ENCODE data around the gene KCNIP4.
"Not testable (repeated sequence)": the region's sequence is repeated elsewhere in the genome, so short reads cannot be mapped to it uniquely, and the experiment has no call there.

The KCNIP4 gene

DNA sequence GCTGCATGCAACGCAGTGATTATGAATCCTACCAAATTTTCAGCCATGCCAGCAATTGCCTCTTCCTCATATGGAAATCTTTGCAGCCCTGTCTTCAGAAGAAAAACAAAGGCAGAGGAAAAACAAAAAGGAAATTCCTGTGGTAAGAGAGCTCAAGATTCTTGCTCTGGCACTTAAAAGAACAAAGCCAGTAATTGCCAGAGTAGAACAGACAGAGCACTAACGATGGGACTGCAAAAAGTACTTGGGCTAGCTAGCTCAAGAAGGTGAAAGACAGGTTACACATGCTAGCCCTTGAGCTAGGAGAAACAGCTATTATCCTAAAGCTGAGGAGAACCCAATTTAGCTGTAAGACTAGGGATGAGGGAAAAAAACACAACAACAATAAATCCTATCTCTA lies 582.3 kb downstream of the KCNIP4 start:
- no peak for DNase-seq (ENCODE audit: low read depth in 2 of 2)

GRCh38 chr4:21363701-21364100 lies 584.9 kb downstream of the KCNIP4 start:
- DNase-seq (ENCODE audit: low read depth in 2 of 2) = no peak

DNA sequence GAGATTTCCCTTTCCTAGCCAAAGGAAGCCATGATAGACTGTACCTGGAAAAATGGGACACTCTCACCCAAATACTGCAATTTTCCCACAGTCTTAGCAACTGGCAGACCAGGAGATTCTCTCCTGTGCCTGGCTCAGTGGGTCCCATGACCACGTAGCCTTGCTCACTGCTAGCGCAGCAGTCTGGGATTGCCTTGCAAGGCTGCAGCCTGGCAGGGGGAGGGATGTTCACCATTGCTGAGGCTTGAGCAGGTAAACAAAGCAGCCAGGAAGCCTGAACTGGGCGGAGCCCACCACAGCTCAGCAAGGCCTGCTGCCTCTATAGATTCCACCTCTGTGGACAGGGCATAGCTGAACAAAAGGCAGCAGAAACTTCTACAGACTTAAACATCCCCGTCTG lies 596.2 kb downstream of the KCNIP4 start:
- not testable (repeated sequence) for DNase-seq (ENCODE audit: low read depth in 2 of 2)

- DNase-seq (ENCODE audit: low read depth in 2 of 2) = no peak
Measured at GRCh38 chr4:21347142-21347541, 601.4 kb downstream of the KCNIP4 start.

GRCh38 chr4:21327976-21328700 lies 620.4 kb downstream of the KCNIP4 start:
- DNase-seq (ENCODE audit: low read depth in 2 of 2) = no peak

DNA sequence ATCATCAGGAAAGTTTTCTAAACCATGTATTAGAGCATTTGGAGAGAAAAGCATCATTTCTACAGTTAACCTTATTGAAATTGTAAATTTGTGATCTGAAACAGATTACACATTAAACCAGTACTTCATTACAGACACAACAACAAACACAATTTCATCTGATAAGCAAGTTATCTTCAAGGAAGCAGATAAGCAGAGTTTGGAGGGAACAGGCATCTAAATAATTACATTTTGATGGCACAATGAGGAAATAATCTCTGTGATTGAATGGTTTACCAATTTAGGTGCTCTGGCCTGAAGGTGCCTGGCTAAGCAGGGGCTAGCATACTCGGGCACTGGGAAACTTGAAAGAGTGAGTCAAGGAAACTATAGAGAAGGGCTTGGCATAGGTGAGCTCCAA lies 628.5 kb downstream of the KCNIP4 start:
- no peak for DNase-seq (ENCODE audit: low read depth in 2 of 2)

DNA sequence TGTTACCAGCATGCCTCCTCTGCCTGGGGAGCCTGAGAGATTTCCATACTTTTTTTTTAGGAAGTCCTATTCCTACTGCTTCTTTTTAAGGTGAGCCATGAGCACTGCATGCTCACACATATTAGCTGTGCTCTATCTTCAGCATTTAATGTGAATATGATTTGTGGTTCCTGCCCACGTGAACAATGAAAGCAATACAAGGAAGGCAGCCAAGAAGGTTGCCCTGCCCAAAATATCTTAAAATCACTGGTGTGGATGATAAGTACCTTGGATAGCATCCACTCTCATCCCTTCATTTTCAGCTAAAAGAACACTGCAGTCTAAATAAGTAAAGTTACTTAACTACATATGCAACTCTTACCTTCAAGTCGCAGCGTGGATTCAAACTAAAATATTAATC lies 640.9 kb downstream of the KCNIP4 start:
- no peak for DNase-seq (ENCODE audit: low read depth in 2 of 2)

- no peak for DNase-seq (ENCODE audit: low read depth in 2 of 2)
Measured at GRCh38 chr4:21304540-21304887, 644.1 kb downstream of the KCNIP4 start.

DNA sequence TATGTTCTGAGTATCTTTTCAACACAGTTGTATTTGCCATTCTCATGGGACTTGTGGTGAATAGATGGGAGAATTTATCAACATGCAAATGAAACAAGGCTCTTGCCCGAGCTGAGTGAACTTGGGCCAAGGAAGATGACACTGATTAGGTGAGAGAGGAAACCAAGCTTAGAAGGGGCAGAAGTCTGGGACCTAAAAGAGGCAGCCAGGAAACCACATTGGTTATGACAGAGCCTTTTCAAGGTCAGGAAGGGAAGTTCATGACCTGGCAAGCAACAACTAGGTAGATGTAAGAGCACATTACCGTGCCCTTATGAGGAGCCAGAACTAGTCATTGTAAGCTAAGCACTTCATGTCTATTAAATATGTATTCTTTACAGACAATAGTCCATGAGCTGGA lies 658.0 kb downstream of the KCNIP4 start:
- DNase-seq (ENCODE audit: low read depth in 2 of 2) = no peak

GRCh38 chr4:21276046-21276445 lies 672.5 kb downstream of the KCNIP4 start:
- DNase-seq (ENCODE audit: low read depth in 2 of 2) = no peak

GRCh38 chr4:21271439-21272052 lies 677.0 kb downstream of the KCNIP4 start:
- no peak for DNase-seq (ENCODE audit: low read depth in 2 of 2)

DNA sequence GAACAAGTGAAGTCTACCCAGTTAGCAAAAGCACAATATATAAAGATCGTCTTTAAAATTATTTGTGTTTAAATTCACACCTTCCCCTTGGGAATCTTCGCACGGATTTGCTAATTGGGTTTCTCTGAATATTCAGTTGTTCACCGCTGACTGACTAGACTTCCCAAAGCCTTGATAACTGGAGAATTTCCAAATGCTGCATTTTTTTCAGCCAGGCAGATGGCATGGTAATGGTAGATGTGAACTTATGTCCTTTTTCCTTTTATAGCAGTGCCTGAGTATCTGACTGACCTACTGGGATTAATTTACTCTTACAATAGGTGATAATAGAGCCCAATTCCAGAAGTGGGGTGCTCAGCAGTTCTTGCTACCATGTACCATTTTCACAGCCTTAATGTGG lies 700.2 kb downstream of the KCNIP4 start:
- DNase-seq (ENCODE audit: low read depth in 2 of 2) = no peak

DNA sequence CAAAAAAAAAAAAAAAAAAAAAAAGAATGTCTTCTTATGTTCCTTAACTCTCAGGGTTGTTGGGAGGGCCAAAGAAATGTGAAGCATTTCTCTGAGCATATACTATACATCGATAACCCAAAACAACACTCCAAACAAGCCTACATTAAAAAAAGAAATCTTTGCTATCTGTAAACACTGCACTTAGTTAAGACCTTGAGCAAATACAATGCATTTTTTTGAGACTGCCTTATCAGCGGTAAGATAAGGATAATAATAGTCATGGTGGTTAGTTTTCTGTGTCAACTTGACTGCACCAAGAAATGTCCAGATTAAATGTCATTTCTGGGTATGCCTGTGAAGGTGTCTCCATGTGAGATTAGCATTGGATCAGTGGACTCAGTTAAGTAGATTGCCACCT lies 706.4 kb downstream of the KCNIP4 start:
- DNase-seq (ENCODE audit: low read depth in 2 of 2) = no peak

GRCh38 chr4:21226637-21227538 lies 721.7 kb downstream of the KCNIP4 start:
- no peak for DNase-seq (ENCODE audit: low read depth in 2 of 2)

DNA sequence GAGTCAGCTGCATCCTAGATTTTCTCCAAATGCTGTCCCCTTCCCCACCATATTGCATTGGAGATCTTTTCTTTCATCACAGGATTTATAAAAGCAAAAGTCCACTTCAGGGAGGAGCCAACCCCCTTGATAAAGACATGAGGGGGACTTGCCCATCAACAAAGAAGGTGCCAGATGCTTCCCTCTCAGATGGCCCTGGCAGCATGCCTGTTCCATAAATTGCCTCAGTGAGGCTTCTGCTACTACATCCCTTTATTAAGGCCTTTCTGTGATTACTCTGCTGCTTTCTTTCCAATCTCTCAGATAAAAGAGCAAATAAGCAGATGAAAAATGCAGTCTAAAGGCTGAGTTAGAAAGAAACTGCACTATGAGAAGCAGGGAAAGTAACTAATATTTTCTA lies 736.7 kb downstream of the KCNIP4 start:
- DNase-seq (ENCODE audit: low read depth in 2 of 2) = no peak

- no peak for DNase-seq (ENCODE audit: low read depth in 2 of 2)
Measured at GRCh38 chr4:21209860-21210259, 738.7 kb downstream of the KCNIP4 start.

GRCh38 chr4:21205821-21206531 lies 742.6 kb downstream of the KCNIP4 start:
- DNase-seq (ENCODE audit: low read depth in 2 of 2) = no peak

DNA sequence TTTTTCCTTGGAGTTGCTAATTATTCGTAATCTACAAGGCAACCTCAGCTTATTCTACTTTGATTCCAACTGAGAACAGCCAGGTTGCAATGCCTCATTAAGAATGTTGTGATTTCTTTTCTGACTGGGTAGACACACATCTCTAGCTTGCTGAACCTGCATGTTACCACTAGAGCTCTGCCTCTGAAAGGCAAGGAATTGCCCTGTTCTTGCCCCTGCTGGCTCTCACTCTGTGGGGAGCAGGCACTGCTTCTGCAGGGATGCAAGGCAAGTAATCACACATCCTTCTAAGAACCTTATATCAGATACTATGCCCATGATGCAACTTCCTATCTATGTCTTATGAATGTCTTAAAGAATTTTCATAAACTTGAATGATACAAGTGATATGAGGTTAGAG lies 745.2 kb downstream of the KCNIP4 start:
- no peak for DNase-seq (ENCODE audit: low read depth in 2 of 2)

- DNase-seq (ENCODE audit: low read depth in 2 of 2) = no peak
Measured at GRCh38 chr4:21202959-21203358, 745.6 kb downstream of the KCNIP4 start.

GRCh38 chr4:21198683-21199082 lies 749.9 kb downstream of the KCNIP4 start:
- no peak for DNase-seq (ENCODE audit: low read depth in 2 of 2)

DNA sequence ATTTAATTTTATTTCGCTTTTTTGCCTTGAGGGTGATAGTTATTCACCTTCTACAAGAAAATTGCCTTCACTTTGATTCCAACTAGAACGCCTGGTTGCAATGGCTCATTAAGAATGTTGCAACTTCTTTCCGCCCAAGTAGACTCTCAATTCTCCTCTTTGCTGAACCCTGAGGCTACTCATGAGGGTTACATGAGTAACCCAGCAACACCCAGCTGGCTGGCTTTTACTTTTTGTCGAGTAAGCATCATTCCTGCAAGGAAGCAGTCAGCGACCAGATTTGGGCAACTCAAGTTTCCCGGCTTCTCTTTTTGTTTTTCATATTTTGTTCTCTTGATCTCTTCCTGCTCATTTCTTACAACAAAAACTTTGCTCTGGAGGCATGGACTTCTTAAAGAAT lies 752.9 kb downstream of the KCNIP4 start:
- no peak for DNase-seq (ENCODE audit: low read depth in 2 of 2)

DNA sequence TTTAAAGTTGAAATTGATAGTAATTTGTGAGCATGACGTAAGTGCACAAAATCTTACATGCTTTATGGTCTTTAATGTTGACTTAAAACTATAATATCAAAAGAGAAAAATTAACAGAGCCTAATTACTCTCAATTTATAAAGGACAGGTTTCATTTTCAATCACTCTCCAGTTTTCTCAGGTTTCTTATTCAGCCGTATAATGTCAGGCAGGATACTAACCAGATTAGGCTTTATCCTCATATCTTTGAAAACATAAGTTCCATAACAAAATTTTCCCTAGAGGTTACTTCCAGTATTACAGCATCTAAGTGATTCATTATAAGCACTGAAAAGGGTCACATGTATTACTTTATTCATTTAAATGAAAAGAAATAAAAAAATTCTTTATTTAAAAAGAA lies 756.2 kb downstream of the KCNIP4 start:
- no peak for DNase-seq (ENCODE audit: low read depth in 2 of 2)
